Measurements from ENCODE around the gene BARD1.

DNA sequence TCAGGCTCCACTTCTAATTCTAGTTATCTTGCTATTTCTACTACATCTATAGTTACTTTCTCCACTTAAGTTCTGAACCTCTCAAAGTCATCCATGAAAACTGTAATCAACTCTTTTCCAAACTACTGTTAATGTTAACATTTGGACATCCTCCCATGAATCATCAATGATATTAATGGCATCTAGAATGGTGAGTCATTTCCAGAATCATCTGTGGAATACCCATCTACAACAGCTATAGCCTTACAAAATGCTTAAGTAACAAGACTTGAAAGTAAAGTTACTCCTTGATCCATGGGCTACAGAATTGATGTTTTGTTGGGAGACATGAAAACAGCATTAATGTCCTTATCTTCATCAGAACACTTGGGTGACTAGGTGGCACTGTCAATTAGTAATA, 35.4 kb downstream of the BARD1 start:
- TF ChIP-seq, protein P1, sequence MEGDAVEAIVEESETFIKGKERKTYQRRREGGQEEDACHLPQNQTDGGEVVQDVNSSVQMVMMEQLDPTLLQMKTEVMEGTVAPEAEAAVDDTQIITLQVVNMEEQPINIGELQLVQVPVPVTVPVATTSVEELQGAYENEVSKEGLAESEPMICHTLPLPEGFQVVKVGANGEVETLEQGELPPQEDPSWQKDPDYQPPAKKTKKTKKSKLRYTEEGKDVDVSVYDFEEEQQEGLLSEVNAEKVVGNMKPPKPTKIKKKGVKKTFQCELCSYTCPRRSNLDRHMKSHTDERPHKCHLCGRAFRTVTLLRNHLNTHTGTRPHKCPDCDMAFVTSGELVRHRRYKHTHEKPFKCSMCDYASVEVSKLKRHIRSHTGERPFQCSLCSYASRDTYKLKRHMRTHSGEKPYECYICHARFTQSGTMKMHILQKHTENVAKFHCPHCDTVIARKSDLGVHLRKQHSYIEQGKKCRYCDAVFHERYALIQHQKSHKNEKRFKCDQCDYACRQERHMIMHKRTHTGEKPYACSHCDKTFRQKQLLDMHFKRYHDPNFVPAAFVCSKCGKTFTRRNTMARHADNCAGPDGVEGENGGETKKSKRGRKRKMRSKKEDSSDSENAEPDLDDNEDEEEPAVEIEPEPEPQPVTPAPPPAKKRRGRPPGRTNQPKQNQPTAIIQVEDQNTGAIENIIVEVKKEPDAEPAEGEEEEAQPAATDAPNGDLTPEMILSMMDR (IDR thresholded peaks at IDR 0.05 in 8 of 11, conservative IDR thresholded peaks at IDR 0.05 in 3 of 11) = no peak
- TF ChIP-seq POLR2A (IDR thresholded peaks at IDR 0.05) (no peak), POLR2AphosphoS5 (IDR thresholded peaks at IDR 0.05) (no peak)
